HepG2 (cell line): ENCODE results near the gene UBR1. TPM values are rescaled to one million over a fixed set of nuclear protein-coding genes. Genes with fewer than 3 reads are reported as not detected.

Experiments used
- ATAC-seq: fragments of 200-7000 bp; cut with Tn5 transposase; 3 replicates; pipeline ENCODE4 v1.9.1; 2020; ENCODE audit warnings: mild to moderate bottlenecking, moderate library complexity
- BruUV-seq: library from RNA; stranded (reverse); fragments of 400-500 nt; replicated peaks from 2 replicates; lab custom pipeline; 2021; lab: Mats Ljungman, UMichigan
- CTCF ChIA-PET: fragments of 300-600 bp; formaldehyde crosslinking; extraction: SDS; loops from one replicate; lab custom pipeline; 2021; ENCODE audit warnings: low total read pairs, inconsistent platforms, low intra/inter-chr PET ratio; lab: Yijun Ruan, JAX
- POLR2A ChIA-PET: fragments of 350-600 bp; sonication (Branson Sonifier 250); formaldehyde crosslinking; loops from one replicate; lab custom pipeline; 2020; ENCODE audit warnings: antibody characterized with exemption, inconsistent platforms; lab: Yijun Ruan, JAX
- DNase-seq: peaks from one replicate; pipeline ENCODE4 v3.0.0-alpha.2; 2015; ENCODE audit warnings: low spot score
- FAIRE-seq: peaks from 3 replicates; lab custom pipeline; 2011; peaks lifted over from hg19 to GRCh38; lab: Jason Lieb, UNC
- H2AFZ ChIP-seq: one replicate; pipeline ENCODE4 v1.6.1; 2011; ENCODE audit warnings: low read length, inconsistent platforms
- H3K27ac ChIP-seq: fragments of 300-600 bp; 3 replicates; pipeline ENCODE4 v1.8.0; 2011; ENCODE audit warnings: mixed run types, mild to moderate bottlenecking, mixed read lengths, low read length, inconsistent platforms; ENCODE audit not compliant: insufficient read depth; ENCODE audit errors: extremely low read length
- H3K27me3 ChIP-seq, 2 experiments: fragments of 200-600 bp in 1 of 2; 2 replicates in 1 of 2; 3 replicates in 1 of 2; pipeline versions ENCODE4 v1.6.0 to v1.8.0; 2011; ENCODE audit warnings: low read length in 2 of 2, mild to moderate bottlenecking in 2 of 2, moderate library complexity in 2 of 2, inconsistent platforms in 1 of 2; ENCODE audit not compliant: insufficient read depth in 2 of 2, control insufficient read depth in 1 of 2
- H3K36me3 ChIP-seq, 2 experiments: fragments of 200-600 bp in 1 of 2; replicated peaks in 1 of 2; 2 replicates in 1 of 2; 3 replicates in 1 of 2; pipeline versions ENCODE4 v1.5.1 to v1.8.0; 2011; ENCODE audit warnings: low read length in 2 of 2, inconsistent platforms in 1 of 2; ENCODE audit not compliant: insufficient read depth in 2 of 2, control insufficient read depth in 1 of 2
- H3K4me1 ChIP-seq: 2 replicates; pipeline ENCODE4 v1.5.1; 2012; ENCODE audit warnings: low read length, inconsistent platforms; ENCODE audit not compliant: insufficient read depth
- H3K4me2 ChIP-seq: 2 replicates; pipeline ENCODE4 v1.6.0; 2011; ENCODE audit warnings: low read depth, low read length, inconsistent platforms
- H3K4me3 ChIP-seq, 3 experiments: fragments of 200-600 bp in 1 of 3; sonication (generic), shearing (Covaris generic) in 1 of 3; replicated peaks in 1 of 3; 2 replicates each; pipeline ENCODE4 v1.5.1; 2011 to 2016; ENCODE audit warnings: low read length in 3 of 3, inconsistent platforms in 2 of 3, low read depth in 2 of 3, mild to moderate bottlenecking in 2 of 3, control low read depth in 1 of 3, mixed read lengths in 1 of 3; ENCODE audit not compliant: insufficient read depth in 1 of 3
- H3K79me2 ChIP-seq: one replicate; pipeline ENCODE4 v1.6.1; 2011; ENCODE audit warnings: low read length, inconsistent platforms; ENCODE audit not compliant: insufficient read depth
- H3K9ac ChIP-seq: 2 replicates; pipeline ENCODE4 v1.6.0; 2011; ENCODE audit warnings: mild to moderate bottlenecking, low read depth, low read length, inconsistent platforms; ENCODE audit not compliant: insufficient read depth
- H3K9me3 ChIP-seq: 2 replicates; pipeline ENCODE4 v1.5.1; 2012; ENCODE audit warnings: mild to moderate bottlenecking, low read length
- H4K20me1 ChIP-seq: 2 replicates; pipeline ENCODE4 v1.6.0; 2011; ENCODE audit warnings: inconsistent platforms, mild to moderate bottlenecking, low read length, moderate library complexity; ENCODE audit not compliant: insufficient read depth
- TARDBP ChIP-seq: sonication (generic); formaldehyde crosslinking; IDR thresholded peaks from 2 replicates; pipeline ENCODE4 v1.8.0; 2022; ENCODE audit warnings: mild to moderate bottlenecking, missing genetic modification reagents
- ZNF292 ChIP-seq: sonication (generic); formaldehyde crosslinking; IDR thresholded peaks from 2 replicates; pipeline ENCODE4 v1.8.1; 2022; ENCODE audit warnings: mild to moderate bottlenecking, low read depth, missing genetic modification reagents, borderline replicate concordance
- ZNF350 ChIP-seq: sonication (generic); formaldehyde crosslinking; IDR thresholded peaks from 2 replicates; pipeline ENCODE4 v1.4.0; 2020; ENCODE audit warnings: mild to moderate bottlenecking, low read depth, missing genetic modification reagents, borderline replicate concordance
- ZNF460 ChIP-seq: sonication (generic); formaldehyde crosslinking; IDR thresholded peaks from 2 replicates; pipeline ENCODE4 v1.5.1; 2020; ENCODE audit warnings: missing genetic modification reagents, mild to moderate bottlenecking, borderline replicate concordance
- ZNF567 ChIP-seq: sonication (generic); formaldehyde crosslinking; IDR thresholded peaks from 2 replicates; pipeline ENCODE4 v1.8.1; 2023; ENCODE audit warnings: mild to moderate bottlenecking, missing genetic modification reagents, borderline replicate concordance
- WGBS: methylation state at CpG from one replicate; pipeline ENCODE4 v1.1.6; 2017; ENCODE audit warnings: low lambda C conversion rate; 5-methylcytosine and 5-hydroxymethylcytosine counted together
- in situ Hi-C: cut with HindIII; loops from 2 replicates; pipeline ENCODE4 v1.10.0; 2017; ENCODE audit warnings: low pct_unique_long_range_greater_than_20kb; ENCODE audit not compliant: extremely low pct_ligation_motif_present
- intact Hi-C: fragments of 100-400 bp; cut with micrococcal nuclease; formaldehyde crosslinking; loops from one replicate; pipeline ENCODE4 v1.10.0; 2022; ENCODE audit not compliant: unreplicated experiment
- polyA plus RNA-seq, 8 experiments: library from polyadenylated mRNA; depleted of rRNA in 3 of 8; stranded (reverse) in 7 of 8; unstranded in 1 of 8; fragments of >200 nt; fragmentation: Illumina TruSeq in 4 of 8; extraction: Trizol in 4 of 8; gene quantifications; 2 replicates each; pipeline versions ENCODE4 v1.2.1 to v1.2.3, GENCODE V29; 2011 to 2016; ENCODE audit warnings: low read depth in 4 of 8, missing spikeins in 1 of 8, mixed read lengths in 1 of 8; ENCODE audit not compliant: insufficient read depth in 1 of 8
- total RNA-seq, 5 experiments: library from RNA; depleted of rRNA; stranded (reverse); fragments of >200 nt; fragmentation: Illumina TruSeq; extraction: Trizol; gene quantifications; 2 replicates each; pipeline ENCODE4 v1.2.3, GENCODE V29; 2016; ENCODE audit warnings: low read depth in 1 of 5
- TF ChIP-seq, protein P1 (sequence below): sonication (generic); formaldehyde crosslinking; IDR thresholded peaks from 2 replicates; pipeline ENCODE4 v1.4.0; 2020; ENCODE audit warnings: mild to moderate bottlenecking, missing genetic modification reagents
- TF ChIP-seq, protein P2 (sequence below): sonication (generic); formaldehyde crosslinking; IDR thresholded peaks from 2 replicates; pipeline ENCODE4 v1.4.0; 2020; ENCODE audit warnings: mild to moderate bottlenecking, missing genetic modification reagents

UBR1 gene
- total and polyA plus RNA-seq, 2 of the 13 experiments (the other 11 are each of a cell fraction or from before 2014, with no cell fraction given), result 6.4 to 18.0 TPM

DNA sequence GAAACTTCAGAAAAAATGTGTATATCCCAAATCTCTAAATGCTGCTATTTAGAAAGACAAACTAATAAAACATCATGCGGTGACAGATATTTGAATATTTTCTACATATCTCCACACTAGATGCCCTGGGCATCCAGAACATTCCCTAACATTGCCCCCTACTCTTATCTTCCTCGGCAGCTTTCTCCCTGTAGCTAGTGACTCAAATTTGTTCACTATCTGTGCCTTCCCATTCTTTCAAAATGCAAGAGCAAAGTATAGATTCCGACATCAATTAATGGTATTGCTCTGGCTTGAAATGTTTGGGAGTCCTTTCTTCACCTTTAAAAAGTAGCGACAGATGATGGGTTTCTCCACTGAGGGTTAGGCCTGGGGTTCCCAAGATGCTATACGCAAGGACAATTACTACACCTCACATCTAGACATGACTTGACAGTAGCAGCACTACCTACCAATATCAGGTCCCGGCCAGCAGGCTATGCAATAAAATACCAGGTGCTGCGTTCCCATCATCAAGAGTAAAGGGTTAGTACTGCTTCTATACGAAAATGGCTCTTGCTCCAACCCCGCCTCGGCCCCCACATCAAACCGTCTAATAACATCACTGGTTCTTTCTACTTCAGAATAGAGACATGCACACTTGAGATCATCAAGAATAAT, 631 bp downstream of the UBR1 start:
- H3K4me2 ChIP-seq, result peak overlapping the region; percentile 83
- peaks cover 1 to 15% of the 10 kb centered on the region in 2 experiments; a peak in 3 of 5 replicates for H3K36me3 ChIP-seq
- no peak for FAIRE-seq
- in situ Hi-C loops, result no loop called here
- H3K9ac ChIP-seq, result peak overlapping the region; percentile 82
- H3K27me3 ChIP-seq, result no peaks in the 10 kb centered on the region; a peak in 1 of 5 replicates
- 0 out of 2 replicates have a peak, but pooled peaks have one; percentile 7 for TF ChIP-seq TARDBP (CRISPR knock-in tag)
- TF ChIP-seq ZNF350 (CRISPR knock-in tag), result peak; percentile 10; the same call in 1 of the 2 replicates
- TF ChIP-seq ZNF567 (CRISPR knock-in tag), result 0 out of 2 replicates have a peak, but pooled peaks have one; percentile 18
- TF ChIP-seq, protein P1, sequence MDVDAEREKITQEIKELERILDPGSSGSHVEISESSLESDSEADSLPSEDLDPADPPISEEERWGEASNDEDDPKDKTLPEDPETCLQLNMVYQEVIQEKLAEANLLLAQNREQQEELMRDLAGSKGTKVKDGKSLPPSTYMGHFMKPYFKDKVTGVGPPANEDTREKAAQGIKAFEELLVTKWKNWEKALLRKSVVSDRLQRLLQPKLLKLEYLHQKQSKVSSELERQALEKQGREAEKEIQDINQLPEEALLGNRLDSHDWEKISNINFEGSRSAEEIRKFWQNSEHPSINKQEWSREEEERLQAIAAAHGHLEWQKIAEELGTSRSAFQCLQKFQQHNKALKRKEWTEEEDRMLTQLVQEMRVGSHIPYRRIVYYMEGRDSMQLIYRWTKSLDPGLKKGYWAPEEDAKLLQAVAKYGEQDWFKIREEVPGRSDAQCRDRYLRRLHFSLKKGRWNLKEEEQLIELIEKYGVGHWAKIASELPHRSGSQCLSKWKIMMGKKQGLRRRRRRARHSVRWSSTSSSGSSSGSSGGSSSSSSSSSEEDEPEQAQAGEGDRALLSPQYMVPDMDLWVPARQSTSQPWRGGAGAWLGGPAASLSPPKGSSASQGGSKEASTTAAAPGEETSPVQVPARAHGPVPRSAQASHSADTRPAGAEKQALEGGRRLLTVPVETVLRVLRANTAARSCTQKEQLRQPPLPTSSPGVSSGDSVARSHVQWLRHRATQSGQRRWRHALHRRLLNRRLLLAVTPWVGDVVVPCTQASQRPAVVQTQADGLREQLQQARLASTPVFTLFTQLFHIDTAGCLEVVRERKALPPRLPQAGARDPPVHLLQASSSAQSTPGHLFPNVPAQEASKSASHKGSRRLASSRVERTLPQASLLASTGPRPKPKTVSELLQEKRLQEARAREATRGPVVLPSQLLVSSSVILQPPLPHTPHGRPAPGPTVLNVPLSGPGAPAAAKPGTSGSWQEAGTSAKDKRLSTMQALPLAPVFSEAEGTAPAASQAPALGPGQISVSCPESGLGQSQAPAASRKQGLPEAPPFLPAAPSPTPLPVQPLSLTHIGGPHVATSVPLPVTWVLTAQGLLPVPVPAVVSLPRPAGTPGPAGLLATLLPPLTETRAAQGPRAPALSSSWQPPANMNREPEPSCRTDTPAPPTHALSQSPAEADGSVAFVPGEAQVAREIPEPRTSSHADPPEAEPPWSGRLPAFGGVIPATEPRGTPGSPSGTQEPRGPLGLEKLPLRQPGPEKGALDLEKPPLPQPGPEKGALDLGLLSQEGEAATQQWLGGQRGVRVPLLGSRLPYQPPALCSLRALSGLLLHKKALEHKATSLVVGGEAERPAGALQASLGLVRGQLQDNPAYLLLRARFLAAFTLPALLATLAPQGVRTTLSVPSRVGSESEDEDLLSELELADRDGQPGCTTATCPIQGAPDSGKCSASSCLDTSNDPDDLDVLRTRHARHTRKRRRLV (CRISPR knock-in tag), result peak; percentile 4; the same call in 1 of the 2 replicates
- TF ChIP-seq ZNF460 (CRISPR knock-in tag), result no peak
- TF ChIP-seq, protein P2, sequence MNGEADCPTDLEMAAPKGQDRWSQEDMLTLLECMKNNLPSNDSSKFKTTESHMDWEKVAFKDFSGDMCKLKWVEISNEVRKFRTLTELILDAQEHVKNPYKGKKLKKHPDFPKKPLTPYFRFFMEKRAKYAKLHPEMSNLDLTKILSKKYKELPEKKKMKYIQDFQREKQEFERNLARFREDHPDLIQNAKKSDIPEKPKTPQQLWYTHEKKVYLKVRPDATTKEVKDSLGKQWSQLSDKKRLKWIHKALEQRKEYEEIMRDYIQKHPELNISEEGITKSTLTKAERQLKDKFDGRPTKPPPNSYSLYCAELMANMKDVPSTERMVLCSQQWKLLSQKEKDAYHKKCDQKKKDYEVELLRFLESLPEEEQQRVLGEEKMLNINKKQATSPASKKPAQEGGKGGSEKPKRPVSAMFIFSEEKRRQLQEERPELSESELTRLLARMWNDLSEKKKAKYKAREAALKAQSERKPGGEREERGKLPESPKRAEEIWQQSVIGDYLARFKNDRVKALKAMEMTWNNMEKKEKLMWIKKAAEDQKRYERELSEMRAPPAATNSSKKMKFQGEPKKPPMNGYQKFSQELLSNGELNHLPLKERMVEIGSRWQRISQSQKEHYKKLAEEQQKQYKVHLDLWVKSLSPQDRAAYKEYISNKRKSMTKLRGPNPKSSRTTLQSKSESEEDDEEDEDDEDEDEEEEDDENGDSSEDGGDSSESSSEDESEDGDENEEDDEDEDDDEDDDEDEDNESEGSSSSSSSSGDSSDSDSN (CRISPR knock-in tag), result 0 out of 2 replicates have a peak, but pooled peaks have one; percentile 8
- TF ChIP-seq ZNF292, result no peak
- TF ChIP-seq, all 625 proteins: peak for 5
- Histone ChIP-seq H4K20me1 (no peaks in the 10 kb centered on the region), H3K9me3 (no peaks in the 10 kb centered on the region), H2AFZ (peak overlapping the region; percentile 32), H3K79me2 (peaks cover 46% of the 10 kb centered on the region), H3K27ac (peak overlapping the region; percentile 76), H3K4me1 (peaks cover 15% of the 10 kb centered on the region), H3K4me3 (peak overlapping the region; percentile 89 to 99 (median 89))
- peak; percentile 9 for DNase-seq
- WGBS, result 13% methylated on average over 11 of the region's 11 CpGs
- CTCF ChIA-PET, result no interaction called here
- ATAC-seq, result peak; percentile 59
- POLR2A ChIA-PET, result interaction anchor here (2.1 kb wide), 1 partner anchor 28 kb away, joined by 6 read pairs; the partner anchor contains the start of gene TMEM62
- BruUV-seq, result TSS peak; percentile 80
- intact Hi-C loops, result loop anchor here (5.0 kb wide), 1 partner anchor 82 kb away; the partner anchor contains the start of gene CCNDBP1
